ENCODE data around the gene GPC5. TPM values are rescaled to one million over a fixed set of nuclear protein-coding genes. Genes with fewer than 3 reads are reported as not detected.

Gene GPC5
- total and polyA plus RNA-seq, 2 of the 8 experiments (the other 6 are each of a cell fraction or from before 2014, with no cell fraction given) = 0.20 to 0.39 TPM

GRCh38 chr13:91785431-91786119 lies 387.2 kb downstream of the GPC5 start (continued):
- no peak for TF ChIP-seq SRF (IDR thresholded peaks at IDR 0.05; ENCODE audit: low read depth, low read length)
- no peak for TF ChIP-seq E2F6 (IDR thresholded peaks at IDR 0.05)
- TF ChIP-seq MAFK (IDR thresholded peaks at IDR 0.05; ENCODE audit: low read depth, low read length) = no peak
- TF ChIP-seq GABPA (IDR thresholded peaks at IDR 0.05; ENCODE audit: borderline replicate concordance, insufficient read depth, low read length) = no peak
- no peak for TF ChIP-seq JUN (IDR thresholded peaks at IDR 0.05; ENCODE audit: low read depth, low read length)
- TF ChIP-seq TAF1 (IDR thresholded peaks at IDR 0.05; ENCODE audit: low read depth, low read length) = no peak
- TF ChIP-seq ZNF274 (IDR thresholded peaks at IDR 0.05; ENCODE audit: borderline replicate concordance, extremely low read depth, low read length) = no peak
- TF ChIP-seq ASH2L (IDR thresholded peaks at IDR 0.05; ENCODE audit: low read length) = no peak

Data from H1 (cell line).